K562 (cell line): ENCODE data around the gene C1orf167. TPM values are rescaled to one million over a fixed set of nuclear protein-coding genes. Genes with fewer than 3 reads are reported as not detected.

Experiments
- AFF1 ChIP-seq, 2 experiments: fragments of 450-650 bp; IDR thresholded peaks; 2 replicates each; pipeline ENCODE4 v1.6.1; 2018; ENCODE audit warnings: mild to moderate bottlenecking in 2 of 2, low read depth in 1 of 2; ENCODE audit not compliant: partially characterized antibody in 2 of 2
- CEBPG ChIP-seq, 3 experiments: fragments of 200-800 bp in 1 of 3; sonication (Bioruptor generic) in 1 of 3; sonication (generic) in 1 of 3; formaldehyde crosslinking in 1 of 3; IDR thresholded peaks in 2 of 3; conservative IDR thresholded peaks in 1 of 3; 2 replicates each; pipeline versions ENCODE4 v1.6.1 to v1.8.0; 2016 to 2022; ENCODE audit warnings: missing compliant biosample characterization in 2 of 3, missing genetic modification characterization in 2 of 3, mild to moderate bottlenecking in 1 of 3, missing genetic modification reagents in 1 of 3
- CSDE1 ChIP-seq, 2 experiments: fragments of 450-650 bp; IDR thresholded peaks; 2 replicates each; pipeline ENCODE4 v1.6.1; 2016; ENCODE audit warnings: mild to moderate bottlenecking in 1 of 2
- DDX20 ChIP-seq: fragments of 450-650 bp; IDR thresholded peaks from 2 replicates; pipeline ENCODE4 v1.6.1; 2016; ENCODE audit warnings: missing genetic modification characterization, low read depth, mild to moderate bottlenecking, missing compliant biosample characterization, moderate library complexity
- KLF6 ChIP-seq: fragments of 250-450 bp; sonication (Bioruptor Pico); IDR thresholded peaks from 2 replicates; pipeline ENCODE4 v1.4.0; 2020; ENCODE audit warnings: mild to moderate bottlenecking, moderate library complexity, borderline replicate concordance
- L3MBTL2 ChIP-seq: fragments of 450-650 bp; IDR thresholded peaks from 2 replicates; pipeline ENCODE4 v1.6.1; 2016; ENCODE audit warnings: mild to moderate bottlenecking, moderate library complexity
- SREBF1 ChIP-seq: fragments of 150-350 bp; IDR thresholded peaks from 2 replicates; pipeline ENCODE4 v1.6.1; 2014; ENCODE audit warnings: antibody characterized with exemption, low read depth, low read length, borderline replicate concordance
- STAT5B ChIP-seq: fragments of 250-450 bp; sonication (Bioruptor Pico); IDR thresholded peaks from 2 replicates; pipeline ENCODE4 v1.8.0; 2021; ENCODE audit warnings: mild to moderate bottlenecking, inconsistent platforms
- TAF7 ChIP-seq: fragments of 450-650 bp; IDR thresholded peaks from 2 replicates; pipeline ENCODE4 v1.6.1; 2016; ENCODE audit warnings: missing genetic modification characterization, missing compliant biosample characterization
- TEAD4 ChIP-seq, 2 experiments: sonication (generic) in 1 of 2; formaldehyde crosslinking in 1 of 2; IDR thresholded peaks; 2 replicates each; pipeline versions ENCODE4 v1.6.1 to v1.8.0; 2012 to 2022; ENCODE audit warnings: borderline replicate concordance in 1 of 2, inconsistent platforms in 1 of 2, low read length in 1 of 2, mild to moderate bottlenecking in 1 of 2, missing genetic modification reagents in 1 of 2
- XRCC3 ChIP-seq: fragments of 450-650 bp; IDR thresholded peaks from 2 replicates; pipeline ENCODE4 v1.6.1; 2017; ENCODE audit warnings: mild to moderate bottlenecking, moderate library complexity
- ZNF655 ChIP-seq: fragments of 250-450 bp; sonication (Bioruptor Pico); IDR thresholded peaks from 2 replicates; pipeline ENCODE4 v1.5.0; 2021
- ZNF717 ChIP-seq: fragments of 250-450 bp; sonication (Bioruptor Pico); IDR thresholded peaks from 2 replicates; pipeline ENCODE4 v1.5.0; 2021
- ZNF778 ChIP-seq: fragments of 450-650 bp; formaldehyde crosslinking; IDR thresholded peaks from 2 replicates; pipeline ENCODE4 v1.4.0; 2020; ENCODE audit warnings: mild to moderate bottlenecking, moderate library complexity
- polyA plus RNA-seq, 8 experiments: library from polyadenylated mRNA; depleted of rRNA in 4 of 8; stranded (reverse) in 5 of 8; unstranded in 3 of 8; fragments of >200 nt; fragmentation: Nextera tagmentation in 2 of 8; fragmentation: Illumina TruSeq in 1 of 8; extraction: Ambion mirVana in 2 of 8; extraction: Trizol in 1 of 8; gene quantifications; 2 replicates each; pipeline versions ENCODE4 v1.2.1 to v1.2.3, GENCODE V29; 2011 to 2014; ENCODE audit warnings: inconsistent platforms in 1 of 8, missing spikeins in 1 of 8
- total RNA-seq, 7 experiments: library from RNA; depleted of rRNA in 6 of 7; stranded (reverse); fragments of >200 nt in 6 of 7; fragmentation: Illumina TruSeq in 2 of 7; extraction: Trizol in 2 of 7; gene quantifications; 2 replicates each; pipeline versions ENCODE4 v1.2.1 to v1.2.3, GENCODE V29; 2011 to 2021; ENCODE audit warnings: low replicate concordance in 1 of 7
- TF ChIP-seq, protein P1 (sequence below): fragments of 200-800 bp; sonication (Bioruptor generic); IDR thresholded peaks from 2 replicates; pipeline ENCODE4 v1.6.1; 2016; ENCODE audit warnings: missing genetic modification characterization, missing compliant biosample characterization

Gene C1orf167
- total and polyA plus RNA-seq, 9 of the 15 experiments (the other 6 are each of a cell fraction or from before 2014, with no cell fraction given), result 0.22 to 0.86 (median 0.31) TPM; not detected in 2

- TF ChIP-seq AFF1 (IDR thresholded peaks at IDR 0.05; ENCODE audit: low read depth in 1 of 2, partially characterized antibody in 2 of 2) (peak in 1 of 2 experiments; percentile 37), DDX20 (no peak), TAF7 (tag) (peak; percentile 11; the same call in 1 of the 2 replicates), ZNF717 (CRISPR knock-in tag) (no peak), ZNF778 (no peak), TEAD4 (IDR thresholded peaks at IDR 0.05; ENCODE audit: low read length) (peak; percentile 49), TEAD4 (CRISPR knock-in tag; IDR thresholded peaks at IDR 0.05; ENCODE audit: borderline replicate concordance) (no peak), CSDE1 (IDR thresholded peaks at IDR 0.05) (no peak), ZNF655 (no peak), L3MBTL2 (peak; percentile 57), SREBF1 (no peak), XRCC3 (no peak), CEBPG (CRISPR knock-in tag; IDR thresholded peaks at IDR 0.05) (peak; percentile 79), CEBPG (tag; conservative IDR thresholded peaks at IDR 0.05 in 1 of 2, IDR thresholded peaks at IDR 0.05 in 1 of 2) (peak; percentile 71 to 86), STAT5B (CRISPR knock-in tag) (0 out of 2 replicates have a peak, but pooled peaks have one; percentile 3), KLF6 (CRISPR knock-in tag) (0 out of 2 replicates have a peak, but pooled peaks have one; percentile 57)
- TF ChIP-seq, protein P1, sequence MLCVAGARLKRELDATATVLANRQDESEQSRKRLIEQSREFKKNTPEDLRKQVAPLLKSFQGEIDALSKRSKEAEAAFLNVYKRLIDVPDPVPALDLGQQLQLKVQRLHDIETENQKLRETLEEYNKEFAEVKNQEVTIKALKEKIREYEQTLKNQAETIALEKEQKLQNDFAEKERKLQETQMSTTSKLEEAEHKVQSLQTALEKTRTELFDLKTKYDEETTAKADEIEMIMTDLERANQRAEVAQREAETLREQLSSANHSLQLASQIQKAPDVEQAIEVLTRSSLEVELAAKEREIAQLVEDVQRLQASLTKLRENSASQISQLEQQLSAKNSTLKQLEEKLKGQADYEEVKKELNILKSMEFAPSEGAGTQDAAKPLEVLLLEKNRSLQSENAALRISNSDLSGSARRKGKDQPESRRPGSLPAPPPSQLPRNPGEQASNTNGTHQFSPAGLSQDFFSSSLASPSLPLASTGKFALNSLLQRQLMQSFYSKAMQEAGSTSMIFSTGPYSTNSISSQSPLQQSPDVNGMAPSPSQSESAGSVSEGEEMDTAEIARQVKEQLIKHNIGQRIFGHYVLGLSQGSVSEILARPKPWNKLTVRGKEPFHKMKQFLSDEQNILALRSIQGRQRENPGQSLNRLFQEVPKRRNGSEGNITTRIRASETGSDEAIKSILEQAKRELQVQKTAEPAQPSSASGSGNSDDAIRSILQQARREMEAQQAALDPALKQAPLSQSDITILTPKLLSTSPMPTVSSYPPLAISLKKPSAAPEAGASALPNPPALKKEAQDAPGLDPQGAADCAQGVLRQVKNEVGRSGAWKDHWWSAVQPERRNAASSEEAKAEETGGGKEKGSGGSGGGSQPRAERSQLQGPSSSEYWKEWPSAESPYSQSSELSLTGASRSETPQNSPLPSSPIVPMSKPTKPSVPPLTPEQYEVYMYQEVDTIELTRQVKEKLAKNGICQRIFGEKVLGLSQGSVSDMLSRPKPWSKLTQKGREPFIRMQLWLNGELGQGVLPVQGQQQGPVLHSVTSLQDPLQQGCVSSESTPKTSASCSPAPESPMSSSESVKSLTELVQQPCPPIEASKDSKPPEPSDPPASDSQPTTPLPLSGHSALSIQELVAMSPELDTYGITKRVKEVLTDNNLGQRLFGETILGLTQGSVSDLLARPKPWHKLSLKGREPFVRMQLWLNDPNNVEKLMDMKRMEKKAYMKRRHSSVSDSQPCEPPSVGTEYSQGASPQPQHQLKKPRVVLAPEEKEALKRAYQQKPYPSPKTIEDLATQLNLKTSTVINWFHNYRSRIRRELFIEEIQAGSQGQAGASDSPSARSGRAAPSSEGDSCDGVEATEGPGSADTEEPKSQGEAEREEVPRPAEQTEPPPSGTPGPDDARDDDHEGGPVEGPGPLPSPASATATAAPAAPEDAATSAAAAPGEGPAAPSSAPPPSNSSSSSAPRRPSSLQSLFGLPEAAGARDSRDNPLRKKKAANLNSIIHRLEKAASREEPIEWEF (CRISPR knock-in tag), result peak; percentile 59
These were observed 34.2 kb downstream of the C1orf167 start (continued) for GRCh38 chr1:11796036-11796828.
